NCI-H1092 treated with DMSO at 0.1 percent for 48 hours (cell line): ENCODE data around the gene NUDCD2.
"Not testable (repeated sequence)": the region's sequence is repeated elsewhere in the genome, so short reads cannot be mapped to it uniquely, and the experiment has no call there.

Source experiments
- DNase-seq: peaks from one replicate; lab custom pipeline; 2025; lab: John Stamatoyannopoulos, UW

NUDCD2 gene

GRCh38 chr5:163467682-163468081, 7.8 kb upstream of the NUDCD2 start:
- no peak for DNase-seq

GRCh38 chr5:163463063-163463435, 3.1 kb upstream of the NUDCD2 start:
- no peak for DNase-seq

GRCh38 chr5:163460562-163461171, 765 bp upstream of the NUDCD2 start, which contains the start of gene HMMR:
Gene HMMR (plus strand): TSS chr5:163460632. CDS start chr5:163460693, 61 bp downstream.
- DNase-seq: peak; percentile 30

- no peak for DNase-seq
These were observed 462 bp downstream of the NUDCD2 start for GRCh38 chr5:163459462-163459818.

GRCh38 chr5:163458778-163459385, 1.0 kb downstream of the NUDCD2 start:
- DNase-seq: no peak

GRCh38 chr5:163456840-163457239, 3.1 kb downstream of the NUDCD2 start:
- no peak for DNase-seq

- no peak for DNase-seq
These were observed 3.8 kb downstream of the NUDCD2 start for GRCh38 chr5:163456029-163456589.

GRCh38 chr5:163455406-163455805, 4.5 kb downstream of the NUDCD2 start:
- not testable (repeated sequence) for DNase-seq

GRCh38 chr5:163453705-163454104, 6.2 kb downstream of the NUDCD2 start:
- DNase-seq: no peak

- DNase-seq: no peak
These were observed 8.4 kb downstream of the NUDCD2 start for GRCh38 chr5:163451489-163451888.

GRCh38 chr5:163448491-163448890, 11.4 kb downstream of the NUDCD2 start:
- no peak for DNase-seq

- no peak for DNase-seq
These were observed 12.0 kb downstream of the NUDCD2 start for GRCh38 chr5:163447875-163448274.

GRCh38 chr5:163447191-163447590, 12.7 kb downstream of the NUDCD2 start:
- no peak for DNase-seq

- DNase-seq: no peak
These were observed 14.6 kb downstream of the NUDCD2 start for GRCh38 chr5:163445345-163445744.

GRCh38 chr5:163444526-163444925, 15.4 kb downstream of the NUDCD2 start:
- no peak for DNase-seq

GRCh38 chr5:163440954-163441353, 18.9 kb downstream of the NUDCD2 start:
- DNase-seq: no peak

- no peak for DNase-seq
These were observed 20.8 kb downstream of the NUDCD2 start for GRCh38 chr5:163439092-163439425.

GRCh38 chr5:163437309-163438182, 22.4 kb downstream of the NUDCD2 start, which contains the start of gene CCNG1:
Gene CCNG1 (plus strand): TSS chr5:163437595. CDS start chr5:163439257, 1,662 bp downstream.
- peak; percentile 88 for DNase-seq

GRCh38 chr5:163437011-163437308, 22.9 kb downstream of the NUDCD2 start:
- DNase-seq: no peak

GRCh38 chr5:163436515-163436914, 23.4 kb downstream of the NUDCD2 start:
- DNase-seq: no peak

- DNase-seq: no peak
These were observed 25.5 kb downstream of the NUDCD2 start for GRCh38 chr5:163434401-163434866.

GRCh38 chr5:163433271-163433670, 26.6 kb downstream of the NUDCD2 start:
- DNase-seq: no peak

- DNase-seq: no peak
These were observed 27.4 kb downstream of the NUDCD2 start for GRCh38 chr5:163432544-163432943.
